ENCODE data around the gene IRF7. TPM values are rescaled to one million over a fixed set of nuclear protein-coding genes. Genes with fewer than 3 reads are reported as not detected.

IRF7 gene
- polyA plus RNA-seq, 1 of the 3 experiments (the other 2 are of a cell fraction): 6.3 TPM

DNA sequence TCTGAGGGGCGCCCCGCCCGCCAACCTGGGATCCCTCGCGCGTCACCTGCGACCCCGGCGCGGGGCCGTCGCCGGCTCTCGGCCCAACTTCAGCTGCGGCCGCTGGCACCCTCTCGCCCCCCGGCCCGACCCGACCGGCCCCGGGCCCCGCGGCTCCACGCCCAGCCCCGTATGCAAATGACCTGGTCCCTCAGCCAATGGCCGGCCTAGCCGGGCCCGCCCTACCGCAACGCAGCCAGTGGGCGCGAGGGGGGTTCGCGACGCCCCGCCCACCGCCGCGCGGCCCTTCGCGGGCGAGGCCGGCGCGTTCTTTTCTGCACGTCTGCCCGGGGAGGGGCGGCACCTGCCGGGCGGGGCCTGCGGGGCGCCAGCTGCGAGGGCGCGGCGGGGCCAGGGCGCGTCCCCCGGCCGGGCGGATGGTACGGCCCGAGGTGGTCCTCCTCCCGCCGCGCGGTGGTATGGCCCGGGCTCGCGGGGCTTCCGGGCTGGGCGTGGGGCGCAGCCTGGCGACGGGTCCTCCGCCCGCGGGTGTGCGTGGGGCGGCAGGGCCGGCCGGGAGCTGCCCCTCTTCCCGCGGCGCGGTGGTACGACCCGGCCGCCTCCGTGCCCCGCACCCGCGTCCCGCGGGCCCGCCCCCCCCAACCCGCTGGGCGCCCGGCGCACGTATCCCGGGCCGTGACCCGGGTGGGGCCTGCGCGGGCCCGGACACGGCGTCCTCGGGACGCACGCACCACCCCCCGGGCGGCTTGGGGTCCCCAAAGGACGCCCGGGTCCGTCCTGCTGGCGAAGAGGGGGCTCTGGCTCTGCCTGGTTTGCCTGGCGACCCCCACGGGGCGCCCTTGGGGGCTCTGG lies 47.2 kb downstream of the IRF7 start (continued):
- TF ChIP-seq, protein P1, sequence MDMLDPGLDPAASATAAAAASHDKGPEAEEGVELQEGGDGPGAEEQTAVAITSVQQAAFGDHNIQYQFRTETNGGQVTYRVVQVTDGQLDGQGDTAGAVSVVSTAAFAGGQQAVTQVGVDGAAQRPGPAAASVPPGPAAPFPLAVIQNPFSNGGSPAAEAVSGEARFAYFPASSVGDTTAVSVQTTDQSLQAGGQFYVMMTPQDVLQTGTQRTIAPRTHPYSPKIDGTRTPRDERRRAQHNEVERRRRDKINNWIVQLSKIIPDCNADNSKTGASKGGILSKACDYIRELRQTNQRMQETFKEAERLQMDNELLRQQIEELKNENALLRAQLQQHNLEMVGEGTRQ (IDR thresholded peaks at IDR 0.05; ENCODE audit: borderline replicate concordance, low read depth, low read length): no peak
- TF ChIP-seq JUND (IDR thresholded peaks at IDR 0.05) (no peak), CHD2 (IDR thresholded peaks at IDR 0.05; ENCODE audit: low read length, partially characterized antibody) (peak; percentile 38)
- TF ChIP-seq, protein P2, sequence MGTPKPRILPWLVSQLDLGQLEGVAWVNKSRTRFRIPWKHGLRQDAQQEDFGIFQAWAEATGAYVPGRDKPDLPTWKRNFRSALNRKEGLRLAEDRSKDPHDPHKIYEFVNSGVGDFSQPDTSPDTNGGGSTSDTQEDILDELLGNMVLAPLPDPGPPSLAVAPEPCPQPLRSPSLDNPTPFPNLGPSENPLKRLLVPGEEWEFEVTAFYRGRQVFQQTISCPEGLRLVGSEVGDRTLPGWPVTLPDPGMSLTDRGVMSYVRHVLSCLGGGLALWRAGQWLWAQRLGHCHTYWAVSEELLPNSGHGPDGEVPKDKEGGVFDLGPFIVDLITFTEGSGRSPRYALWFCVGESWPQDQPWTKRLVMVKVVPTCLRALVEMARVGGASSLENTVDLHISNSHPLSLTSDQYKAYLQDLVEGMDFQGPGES (IDR thresholded peaks at IDR 0.05; ENCODE audit: low read depth, low read length): no peak

DNA sequence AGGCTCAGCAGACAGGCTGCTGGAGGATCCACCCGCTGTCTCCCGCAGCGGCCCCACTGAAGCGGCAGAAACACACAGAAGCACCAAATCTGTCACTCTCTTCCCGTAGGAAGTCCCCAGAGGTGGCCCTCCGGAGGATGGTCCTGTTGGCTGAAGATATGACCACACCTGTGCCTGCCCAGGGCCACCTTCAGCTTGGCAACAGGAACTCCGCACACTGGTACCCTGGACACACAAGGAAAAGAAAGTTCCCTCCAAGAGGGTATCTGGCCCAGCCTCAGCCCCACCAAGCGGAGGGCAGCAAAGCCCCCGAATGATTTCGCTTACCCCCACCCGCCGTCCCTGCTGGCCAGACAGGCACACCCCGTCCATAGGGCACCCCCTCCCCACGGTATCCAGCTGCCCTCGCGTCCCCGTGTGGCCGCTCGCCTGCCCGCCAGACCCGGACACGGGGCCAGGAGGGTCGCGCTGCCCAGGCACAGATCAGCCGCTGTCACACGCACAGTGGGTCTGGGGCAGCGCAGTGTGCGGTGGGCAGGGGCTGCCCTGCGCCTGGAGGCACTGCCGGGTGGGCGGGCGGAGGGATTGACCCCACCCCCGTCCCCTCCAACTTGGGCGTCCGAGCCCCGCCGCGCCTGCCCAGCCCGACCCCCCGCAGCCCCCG lies 48.0 kb downstream of the IRF7 start:
- Histone ChIP-seq H2AFZ (ENCODE audit: low read depth) (peak overlapping the region; percentile 68; the same call in 1 of the 2 replicates), H3K4me1 (ENCODE audit: control insufficient read depth in 1 of 2, insufficient read depth in 2 of 2, low read depth in 1 of 2, low read length in 1 of 2) (peaks cover 6 to 26% of the 10 kb centered on the region in 2 experiments; a peak in 2 of 4 replicates), H3K9me2 (no peaks in the 10 kb centered on the region), H3K79me2 (ENCODE audit: insufficient read depth) (peaks cover 11% of the 10 kb centered on the region; the same call in 1 of the 2 replicates), H3K4me2 (peak overlapping the region; percentile 94), H4K20me1 (ENCODE audit: insufficient read depth) (no peaks in the 10 kb centered on the region), H3K27ac (ENCODE audit: low read depth in 2 of 2, low read length in 1 of 2) (peak overlapping the region in 1 of 2 experiments; percentile 74; a peak in 1 of 4 replicates), H3K36me3 (replicated peaks in 1 of 2; ENCODE audit: control insufficient read depth in 1 of 2, insufficient read depth in 2 of 2, low read length in 1 of 2) (no peaks in the 10 kb centered on the region), H3K9me3 (no peaks in the 10 kb centered on the region), H3K4me3 (ENCODE audit: low read depth in 2 of 2, low read length in 1 of 2) (peak overlapping the region; percentile 72 to 88), H3K9ac (peak overlapping the region; percentile 67), H3F3A (replicated peaks; ENCODE audit: insufficient read depth) (peaks cover 6% of the 10 kb centered on the region), H3K27me3 (ENCODE audit: insufficient read depth) (no peaks in the 10 kb centered on the region)
- DNase-seq: no peak
- TF ChIP-seq RXRA (IDR thresholded peaks at IDR 0.05; ENCODE audit: borderline replicate concordance, low read depth) (no peak), MXI1 (IDR thresholded peaks at IDR 0.05; ENCODE audit: low read depth, low read length) (peak; percentile 13; the same call in 1 of the 2 replicates), NRF1 (IDR thresholded peaks at IDR 0.05; ENCODE audit: low read depth, low read length) (0 out of 2 replicates have a peak, but pooled peaks have one; percentile 7)
- CTCF ChIA-PET: interaction anchor here (1.0 to 6.8 kb wide), 3 partner anchors 12 to 155 kb away, joined by 3 to 41 read pairs (median 4); no protein-coding TSS in a partner anchor
- WGBS (ENCODE audit: low lambda C conversion rate): 33% methylated on average over 10 of the region's 41 CpGs
- POLR2A ChIA-PET: interaction anchor here (0.9 to 3.0 kb wide), 3 partner anchors 8 to 61 kb away, joined by 3 to 9 read pairs (median 3); partner anchors contain the start of genes PHRF1 and RNH1

DNA sequence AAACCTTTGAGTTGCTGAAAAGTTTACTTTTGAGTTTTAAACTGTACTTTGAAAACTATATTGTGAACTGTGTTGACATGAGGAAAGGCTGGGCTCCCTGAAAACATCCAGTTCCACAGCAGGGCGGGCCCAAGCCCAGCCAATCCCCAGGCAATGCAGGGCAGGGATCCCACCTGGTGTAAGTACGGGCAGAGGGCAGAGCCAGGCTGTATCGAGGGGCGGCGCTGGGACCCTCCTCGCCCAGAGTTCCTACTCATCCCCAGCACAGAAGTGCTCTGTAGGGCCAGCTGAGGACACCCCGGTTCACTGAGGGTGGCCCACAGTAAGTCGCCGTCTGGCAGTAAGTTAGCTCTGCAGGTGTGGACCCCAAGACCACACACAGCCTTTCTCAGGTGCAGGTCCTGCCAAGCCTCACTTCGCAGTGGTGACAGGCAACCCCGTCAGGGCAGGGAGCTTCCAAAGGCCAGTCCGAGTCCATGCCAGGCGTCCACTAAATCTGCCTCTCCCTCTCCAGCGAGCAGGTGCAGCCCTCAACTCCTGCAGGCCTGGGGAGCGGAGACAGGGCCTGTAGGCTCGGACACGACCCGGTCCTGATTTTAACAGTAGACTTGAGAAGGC lies 48.6 kb downstream of the IRF7 start:
- CTCF ChIA-PET: interaction anchor here (1.3 to 6.8 kb wide), 4 partner anchors 12 to 156 kb away, joined by 3 to 41 read pairs (median 4); no protein-coding TSS in a partner anchor
- POLR2A ChIA-PET: interaction anchor here (0.9 to 3.0 kb wide), 2 partner anchors 9 to 10 kb away, joined by 3 to 9 read pairs; partner anchors contain the start of gene PHRF1
- 96% methylated on average over 4 of the region's 18 CpGs for WGBS (ENCODE audit: low lambda C conversion rate)
- TF ChIP-seq GABPA (IDR thresholded peaks at IDR 0.05; ENCODE audit: low read depth) (no peak), MEF2A (IDR thresholded peaks at IDR 0.05; ENCODE audit: borderline replicate concordance, low read depth) (no peak), RAD21 (IDR thresholded peaks at IDR 0.05; ENCODE audit: low read length) (no peak), MXI1 (IDR thresholded peaks at IDR 0.05; ENCODE audit: low read depth, low read length) (no peak), EZH2phosphoT487 (IDR thresholded peaks at IDR 0.05; ENCODE audit: borderline replicate concordance, low read depth) (no peak), TEAD4 (IDR thresholded peaks at IDR 0.05; ENCODE audit: borderline replicate concordance, insufficient read depth) (no peak), SIN3A (IDR thresholded peaks at IDR 0.05; ENCODE audit: borderline replicate concordance, low read depth, low read length) (no peak), JUND (IDR thresholded peaks at IDR 0.05) (no peak)
- TF ChIP-seq, protein P3, sequence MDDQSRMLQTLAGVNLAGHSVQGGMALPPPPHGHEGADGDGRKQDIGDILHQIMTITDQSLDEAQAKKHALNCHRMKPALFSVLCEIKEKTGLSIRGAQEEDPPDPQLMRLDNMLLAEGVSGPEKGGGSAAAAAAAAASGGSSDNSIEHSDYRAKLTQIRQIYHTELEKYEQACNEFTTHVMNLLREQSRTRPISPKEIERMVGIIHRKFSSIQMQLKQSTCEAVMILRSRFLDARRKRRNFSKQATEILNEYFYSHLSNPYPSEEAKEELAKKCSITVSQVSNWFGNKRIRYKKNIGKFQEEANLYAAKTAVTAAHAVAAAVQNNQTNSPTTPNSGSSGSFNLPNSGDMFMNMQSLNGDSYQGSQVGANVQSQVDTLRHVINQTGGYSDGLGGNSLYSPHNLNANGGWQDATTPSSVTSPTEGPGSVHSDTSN (IDR thresholded peaks at IDR 0.05): no peak
- TF ChIP-seq, protein P1 (IDR thresholded peaks at IDR 0.05; ENCODE audit: borderline replicate concordance, low read depth, low read length): no peak
- TF ChIP-seq, protein P4, sequence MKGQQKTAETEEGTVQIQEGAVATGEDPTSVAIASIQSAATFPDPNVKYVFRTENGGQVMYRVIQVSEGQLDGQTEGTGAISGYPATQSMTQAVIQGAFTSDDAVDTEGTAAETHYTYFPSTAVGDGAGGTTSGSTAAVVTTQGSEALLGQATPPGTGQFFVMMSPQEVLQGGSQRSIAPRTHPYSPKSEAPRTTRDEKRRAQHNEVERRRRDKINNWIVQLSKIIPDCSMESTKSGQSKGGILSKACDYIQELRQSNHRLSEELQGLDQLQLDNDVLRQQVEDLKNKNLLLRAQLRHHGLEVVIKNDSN (IDR thresholded peaks at IDR 0.05; ENCODE audit: borderline replicate concordance, low read depth): no peak

More for the DNA sequence above, 48.6 kb downstream of the IRF7 start:
- Histone ChIP-seq H3K36me3 (replicated peaks in 1 of 2; ENCODE audit: control insufficient read depth in 1 of 2, insufficient read depth in 2 of 2, low read length in 1 of 2) (no peaks in the 10 kb centered on the region), H3K9me3 (no peaks in the 10 kb centered on the region), H3K27me3 (ENCODE audit: insufficient read depth) (no peaks in the 10 kb centered on the region), H3K4me1 (ENCODE audit: control insufficient read depth in 1 of 2, insufficient read depth in 2 of 2, low read depth in 1 of 2, low read length in 1 of 2) (peaks cover 6 to 27% of the 10 kb centered on the region in 2 experiments; a peak in 2 of 4 replicates), H3K79me2 (ENCODE audit: insufficient read depth) (peaks cover 11% of the 10 kb centered on the region; the same call in 1 of the 2 replicates), H3K4me2 (peak overlapping the region; percentile 94), H3K4me3 (ENCODE audit: low read depth in 2 of 2, low read length in 1 of 2) (peak overlapping the region; percentile 72 to 88), H3K9me2 (no peaks in the 10 kb centered on the region), H3K27ac (ENCODE audit: low read depth in 2 of 2, low read length in 1 of 2) (no peak overlapping the region; a peak in 1 of 4 replicates), H4K20me1 (ENCODE audit: insufficient read depth) (no peaks in the 10 kb centered on the region), H2AFZ (ENCODE audit: low read depth) (no peak overlapping the region), H3F3A (replicated peaks; ENCODE audit: insufficient read depth) (peaks cover 6% of the 10 kb centered on the region), H3K9ac (peak overlapping the region; percentile 67)
- no peak for DNase-seq

Data from SK-N-SH (cell line).